Spleen (tissue), 7 donors: ENCODE measurements around the gene SNX33.

ENCODE experiments used
- POLR2A ChIP-seq, 3 donors: fragments of 450-650 bp; IDR thresholded peaks; one replicate each; pipeline ENCODE4 v1.5.1; 2017; ENCODE audit warnings: antibody characterized with exemption in 3 of 3, mild to moderate bottlenecking in 1 of 3
- POLR2AphosphoS5 ChIP-seq, 3 donors: sonication (generic); formaldehyde crosslinking; IDR thresholded peaks; one replicate each; pipeline ENCODE4 v1.5.1; 2017; ENCODE audit warnings: antibody characterized with exemption in 3 of 3
- TF ChIP-seq, protein P1 (sequence below), 11 experiments: fragments of 200-600 bp in 7 of 11; fragments of 450-650 bp in 4 of 11; sonication (generic) in 4 of 11; IDR thresholded peaks in 8 of 11; conservative IDR thresholded peaks in 3 of 11; 1 replicate in 7 of 11; 2 replicates in 4 of 11; pipeline versions ENCODE4 v1.4.0 to v1.8.0; 2016 to 2021; ENCODE audit warnings: antibody characterized with exemption in 11 of 11, inconsistent platforms in 4 of 11, mild to moderate bottlenecking in 1 of 11
- donor health status: DM: no; HTN: no; CAD: no; lungs with moderate emphysema.
- donor health status: DM: no; HTN: no; CAD: no.
- donor health status: DM: no; HTN: no; CAD: no.

DNA sequence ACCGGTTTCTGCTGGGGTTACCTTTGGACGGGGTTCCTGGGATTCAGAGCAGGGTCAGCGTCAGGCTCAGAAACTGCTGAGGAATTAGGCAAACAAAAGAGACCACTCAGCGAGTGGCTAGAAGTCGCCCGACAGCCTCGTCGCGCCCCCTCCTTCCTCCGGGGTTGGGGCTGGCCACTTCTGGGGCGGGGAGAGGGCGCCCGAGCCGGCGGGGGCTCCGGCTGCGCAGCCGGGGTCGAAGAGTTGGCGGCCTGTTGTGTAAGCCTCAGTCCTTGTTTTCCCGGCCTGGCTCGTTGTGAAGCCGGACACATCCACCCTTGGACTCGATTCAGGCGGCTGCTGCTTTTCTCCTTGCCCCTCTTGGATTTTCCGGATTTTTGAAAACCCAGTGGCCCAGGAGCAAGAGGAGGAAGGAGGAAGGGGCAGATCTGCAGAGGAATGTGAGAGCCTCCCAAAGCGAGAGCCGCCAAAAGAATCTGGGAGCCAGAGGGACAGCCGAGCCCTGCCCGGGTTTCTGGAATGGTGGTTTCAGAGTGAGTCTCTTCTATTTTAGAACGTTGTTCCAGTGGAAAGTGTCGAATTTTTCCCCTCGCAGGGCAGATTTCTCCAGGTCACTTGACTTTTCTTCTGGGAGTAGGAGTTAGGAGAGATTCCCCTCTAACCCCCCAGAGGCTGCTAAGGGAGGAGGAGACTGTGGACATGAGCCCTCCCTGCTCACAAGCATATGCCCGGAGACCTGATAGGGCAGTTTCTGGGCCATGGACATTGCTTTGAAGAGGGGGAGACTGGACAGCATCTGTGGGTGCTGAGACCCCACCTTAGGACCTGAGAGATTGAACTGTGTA lies 666 bp downstream of the SNX33 start:
- TF ChIP-seq, protein P1, sequence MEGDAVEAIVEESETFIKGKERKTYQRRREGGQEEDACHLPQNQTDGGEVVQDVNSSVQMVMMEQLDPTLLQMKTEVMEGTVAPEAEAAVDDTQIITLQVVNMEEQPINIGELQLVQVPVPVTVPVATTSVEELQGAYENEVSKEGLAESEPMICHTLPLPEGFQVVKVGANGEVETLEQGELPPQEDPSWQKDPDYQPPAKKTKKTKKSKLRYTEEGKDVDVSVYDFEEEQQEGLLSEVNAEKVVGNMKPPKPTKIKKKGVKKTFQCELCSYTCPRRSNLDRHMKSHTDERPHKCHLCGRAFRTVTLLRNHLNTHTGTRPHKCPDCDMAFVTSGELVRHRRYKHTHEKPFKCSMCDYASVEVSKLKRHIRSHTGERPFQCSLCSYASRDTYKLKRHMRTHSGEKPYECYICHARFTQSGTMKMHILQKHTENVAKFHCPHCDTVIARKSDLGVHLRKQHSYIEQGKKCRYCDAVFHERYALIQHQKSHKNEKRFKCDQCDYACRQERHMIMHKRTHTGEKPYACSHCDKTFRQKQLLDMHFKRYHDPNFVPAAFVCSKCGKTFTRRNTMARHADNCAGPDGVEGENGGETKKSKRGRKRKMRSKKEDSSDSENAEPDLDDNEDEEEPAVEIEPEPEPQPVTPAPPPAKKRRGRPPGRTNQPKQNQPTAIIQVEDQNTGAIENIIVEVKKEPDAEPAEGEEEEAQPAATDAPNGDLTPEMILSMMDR (IDR thresholded peaks at IDR 0.05 in 8 of 11, conservative IDR thresholded peaks at IDR 0.05 in 3 of 11), result peak in 1 of 11 experiments; percentile 3
- no peak for TF ChIP-seq POLR2A (IDR thresholded peaks at IDR 0.05)
- peak in 1 of 3 donors; percentile 1 for TF ChIP-seq POLR2AphosphoS5 (IDR thresholded peaks at IDR 0.05)
